ES-I3 (cell line): Measurements from ENCODE around the gene PACSIN2.
A peak's percentile ranks its signal among the peaks of the same experiment; 100 is the strongest.

Experiments
- H3K36me3 ChIP-seq: 2 replicates; pipeline ENCODE4 v1.6.1; 2013; ENCODE audit warnings: mild to moderate bottlenecking, low read length, control low read depth, moderate library complexity; ENCODE audit not compliant: insufficient read depth
- H3K4me1 ChIP-seq: 2 replicates; pipeline ENCODE4 v1.6.1; 2013; ENCODE audit warnings: mild to moderate bottlenecking, control low read depth, low read length; ENCODE audit not compliant: insufficient read depth
- H3K9ac ChIP-seq: 2 replicates; pipeline ENCODE4 v1.6.1; 2013; ENCODE audit warnings: low read depth, mild to moderate bottlenecking, low read length, moderate library complexity
- H3K9me3 ChIP-seq: 2 replicates; pipeline ENCODE4 v1.6.1; 2013; ENCODE audit warnings: mild to moderate bottlenecking, low read length, moderate library complexity; ENCODE audit not compliant: control insufficient read depth, insufficient read depth

Gene PACSIN2

GRCh38 chr22:43014869-43015676 lies at the start of gene PACSIN2:
PACSIN2 (minus strand) TSS chr22:43015149; CDS start chr22:42912080, 103,069 bp downstream.
- Histone ChIP-seq H3K9me3 (peaks cover 5% of the 10 kb centered on the region), H3K36me3 (0 out of 2 replicates have a peak, but pooled peaks cover 4% of the 10 kb centered on the region), H3K4me1 (peaks cover 4% of the 10 kb centered on the region; the same call in 1 of the 2 replicates), H3K9ac (peak within 1 kb of the TSS; percentile 79)

GRCh38 chr22:43060183-43060582 lies 45.2 kb upstream of the PACSIN2 start:
- Histone ChIP-seq H3K9ac (no peak overlapping the region), H3K36me3 (no peaks in the 10 kb centered on the region), H3K9me3 (no peaks in the 10 kb centered on the region), H3K4me1 (no peaks in the 10 kb centered on the region)

- H3K4me1 ChIP-seq, result no peaks in the 10 kb centered on the region
- H3K9ac ChIP-seq, result no peak overlapping the region
- no peaks in the 10 kb centered on the region for H3K9me3 ChIP-seq
- no peaks in the 10 kb centered on the region for H3K36me3 ChIP-seq
Measured at GRCh38 chr22:43057641-43058040, 42.7 kb upstream of the PACSIN2 start.

- no peak overlapping the region for H3K9ac ChIP-seq
- H3K9me3 ChIP-seq, result no peaks in the 10 kb centered on the region
- H3K4me1 ChIP-seq, result no peaks in the 10 kb centered on the region; the same call in 1 of the 2 replicates
- no peaks in the 10 kb centered on the region for H3K36me3 ChIP-seq
Measured at GRCh38 chr22:43053176-43053575, 38.2 kb upstream of the PACSIN2 start.

GRCh38 chr22:43050995-43051394 lies 36.0 kb upstream of the PACSIN2 start:
- H3K36me3 ChIP-seq, result no peaks in the 10 kb centered on the region
- H3K9me3 ChIP-seq, result no peaks in the 10 kb centered on the region
- H3K4me1 ChIP-seq, result no peaks in the 10 kb centered on the region; the same call in 1 of the 2 replicates
- no peak overlapping the region for H3K9ac ChIP-seq

- Histone ChIP-seq H3K9ac (no peak overlapping the region), H3K4me1 (no peaks in the 10 kb centered on the region; the same call in 1 of the 2 replicates), H3K9me3 (no peaks in the 10 kb centered on the region)
Measured at GRCh38 chr22:43047605-43048004, 32.7 kb upstream of the PACSIN2 start.

GRCh38 chr22:43044290-43044712 lies 29.4 kb upstream of the PACSIN2 start:
- Histone ChIP-seq H3K9me3 (no peaks in the 10 kb centered on the region), H3K36me3 (no peaks in the 10 kb centered on the region), H3K4me1 (no peaks in the 10 kb centered on the region; the same call in 1 of the 2 replicates), H3K9ac (no peak overlapping the region)

More at GRCh38 chr22:43047605-43048004, 32.7 kb upstream of the PACSIN2 start:
- H3K36me3 ChIP-seq, result no peaks in the 10 kb centered on the region

- Histone ChIP-seq H3K36me3 (no peaks in the 10 kb centered on the region), H3K4me1 (no peaks in the 10 kb centered on the region; the same call in 1 of the 2 replicates), H3K9me3 (no peaks in the 10 kb centered on the region), H3K9ac (no peak overlapping the region)
Measured at GRCh38 chr22:43042101-43042780, 27.3 kb upstream of the PACSIN2 start.

GRCh38 chr22:43039800-43040199 lies 24.9 kb upstream of the PACSIN2 start:
- H3K36me3 ChIP-seq, result no peaks in the 10 kb centered on the region
- H3K9ac ChIP-seq, result no peak overlapping the region
- no peaks in the 10 kb centered on the region; the same call in 1 of the 2 replicates for H3K4me1 ChIP-seq
- H3K9me3 ChIP-seq, result no peaks in the 10 kb centered on the region

- no peaks in the 10 kb centered on the region for H3K9me3 ChIP-seq
- H3K36me3 ChIP-seq, result no peaks in the 10 kb centered on the region
- H3K9ac ChIP-seq, result no peak overlapping the region
- no peaks in the 10 kb centered on the region; the same call in 1 of the 2 replicates for H3K4me1 ChIP-seq
Measured at GRCh38 chr22:43038325-43038724, 23.4 kb upstream of the PACSIN2 start.

- H3K9me3 ChIP-seq, result no peaks in the 10 kb centered on the region
- no peak overlapping the region for H3K9ac ChIP-seq
- H3K4me1 ChIP-seq, result no peaks in the 10 kb centered on the region; the same call in 1 of the 2 replicates
- H3K36me3 ChIP-seq, result no peaks in the 10 kb centered on the region
Measured at GRCh38 chr22:43036282-43036829, 21.4 kb upstream of the PACSIN2 start.

GRCh38 chr22:43035250-43035649 lies 20.3 kb upstream of the PACSIN2 start:
- no peak overlapping the region for H3K9ac ChIP-seq
- no peaks in the 10 kb centered on the region; the same call in 1 of the 2 replicates for H3K4me1 ChIP-seq
- no peaks in the 10 kb centered on the region for H3K36me3 ChIP-seq
- no peaks in the 10 kb centered on the region for H3K9me3 ChIP-seq

GRCh38 chr22:43031617-43032016 lies 16.7 kb upstream of the PACSIN2 start:
- no peaks in the 10 kb centered on the region for H3K9me3 ChIP-seq
- no peak overlapping the region for H3K9ac ChIP-seq
- H3K4me1 ChIP-seq, result no peaks in the 10 kb centered on the region; the same call in 1 of the 2 replicates
- H3K36me3 ChIP-seq, result no peaks in the 10 kb centered on the region

GRCh38 chr22:43018615-43019014 lies 3.7 kb upstream of the PACSIN2 start:
- no peaks in the 10 kb centered on the region for H3K4me1 ChIP-seq
- 0 out of 2 replicates have a peak, but pooled peaks cover 4% of the 10 kb centered on the region for H3K36me3 ChIP-seq
- H3K9ac ChIP-seq, result no peak overlapping the region
- peaks cover 5% of the 10 kb centered on the region for H3K9me3 ChIP-seq
